ENCODE measurements around the gene FKBP11.

The FKBP11 gene

DNA sequence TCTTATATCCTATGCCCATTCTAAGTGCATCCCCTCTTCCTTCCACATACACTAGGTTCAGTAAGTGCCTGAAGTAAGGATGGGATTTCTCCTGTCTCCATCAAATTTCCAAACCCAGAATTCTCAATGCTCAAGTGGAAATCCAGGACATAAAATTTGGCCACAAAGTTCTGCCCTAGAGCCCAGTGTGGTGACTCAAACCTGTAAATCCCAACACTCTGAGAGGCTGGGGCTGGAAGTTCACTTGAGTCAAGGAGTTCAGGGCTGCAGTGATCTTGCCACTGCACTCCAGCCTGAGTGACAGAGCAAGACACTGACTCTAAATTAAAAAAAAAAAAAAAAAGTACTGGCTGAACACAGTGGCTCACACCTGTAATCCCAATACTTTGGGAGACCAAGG is 36.5 kb upstream of the FKBP11 start:
- no peak overlapping the region for H3K4me3 ChIP-seq (ENCODE audit: low read depth, low read length)
- TF ChIP-seq, protein P1, sequence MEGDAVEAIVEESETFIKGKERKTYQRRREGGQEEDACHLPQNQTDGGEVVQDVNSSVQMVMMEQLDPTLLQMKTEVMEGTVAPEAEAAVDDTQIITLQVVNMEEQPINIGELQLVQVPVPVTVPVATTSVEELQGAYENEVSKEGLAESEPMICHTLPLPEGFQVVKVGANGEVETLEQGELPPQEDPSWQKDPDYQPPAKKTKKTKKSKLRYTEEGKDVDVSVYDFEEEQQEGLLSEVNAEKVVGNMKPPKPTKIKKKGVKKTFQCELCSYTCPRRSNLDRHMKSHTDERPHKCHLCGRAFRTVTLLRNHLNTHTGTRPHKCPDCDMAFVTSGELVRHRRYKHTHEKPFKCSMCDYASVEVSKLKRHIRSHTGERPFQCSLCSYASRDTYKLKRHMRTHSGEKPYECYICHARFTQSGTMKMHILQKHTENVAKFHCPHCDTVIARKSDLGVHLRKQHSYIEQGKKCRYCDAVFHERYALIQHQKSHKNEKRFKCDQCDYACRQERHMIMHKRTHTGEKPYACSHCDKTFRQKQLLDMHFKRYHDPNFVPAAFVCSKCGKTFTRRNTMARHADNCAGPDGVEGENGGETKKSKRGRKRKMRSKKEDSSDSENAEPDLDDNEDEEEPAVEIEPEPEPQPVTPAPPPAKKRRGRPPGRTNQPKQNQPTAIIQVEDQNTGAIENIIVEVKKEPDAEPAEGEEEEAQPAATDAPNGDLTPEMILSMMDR (IDR thresholded peaks at IDR 0.05; ENCODE audit: borderline replicate concordance, insufficient read depth, low read depth, low read length): no peak

DNA sequence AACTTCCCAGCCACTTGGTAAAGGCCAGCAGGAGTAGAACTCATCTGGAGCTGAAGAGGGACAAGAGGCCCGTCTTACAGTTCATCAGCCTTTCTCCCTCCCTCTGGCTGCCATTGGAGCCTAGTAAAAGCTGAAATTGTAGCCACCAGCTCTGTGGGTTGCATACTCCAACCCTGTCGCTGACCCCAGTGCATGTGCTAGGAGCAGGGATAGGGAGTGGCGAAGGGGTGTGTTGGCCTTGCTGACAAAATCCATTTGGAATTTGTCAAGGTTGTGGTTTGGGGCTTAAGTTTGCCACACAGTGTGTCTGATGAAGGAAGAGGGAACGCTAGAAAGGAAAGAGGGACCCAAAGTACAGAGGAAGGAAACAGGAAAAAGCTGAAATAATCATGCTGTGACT is 36.0 kb upstream of the FKBP11 start:
- no peak overlapping the region for H3K4me3 ChIP-seq (ENCODE audit: low read depth, low read length)
- TF ChIP-seq, protein P1 (IDR thresholded peaks at IDR 0.05; ENCODE audit: borderline replicate concordance, insufficient read depth, low read depth, low read length): no peak

DNA sequence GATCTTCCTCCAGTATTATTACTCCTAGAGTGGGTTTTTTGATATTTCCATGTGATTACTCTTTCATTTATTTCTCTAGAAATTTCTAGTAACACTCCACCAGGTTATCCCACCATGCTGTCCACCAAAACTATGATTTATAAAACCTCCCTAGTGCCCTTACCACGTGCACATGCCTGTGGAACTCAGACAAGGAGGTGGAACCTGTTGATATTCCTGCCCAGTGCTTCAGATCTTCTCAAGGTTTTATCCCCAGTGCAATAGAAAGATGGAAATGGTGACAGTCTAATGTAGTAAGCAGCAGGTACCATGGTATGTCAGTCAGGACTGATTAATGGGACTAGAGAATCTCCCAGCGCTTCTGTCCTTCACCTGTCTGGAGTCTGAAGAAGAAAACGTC is 35.5 kb upstream of the FKBP11 start:
- H3K4me3 ChIP-seq (ENCODE audit: low read depth, low read length): no peak overlapping the region
- TF ChIP-seq, protein P1 (IDR thresholded peaks at IDR 0.05; ENCODE audit: borderline replicate concordance, insufficient read depth, low read depth, low read length): no peak

DNA sequence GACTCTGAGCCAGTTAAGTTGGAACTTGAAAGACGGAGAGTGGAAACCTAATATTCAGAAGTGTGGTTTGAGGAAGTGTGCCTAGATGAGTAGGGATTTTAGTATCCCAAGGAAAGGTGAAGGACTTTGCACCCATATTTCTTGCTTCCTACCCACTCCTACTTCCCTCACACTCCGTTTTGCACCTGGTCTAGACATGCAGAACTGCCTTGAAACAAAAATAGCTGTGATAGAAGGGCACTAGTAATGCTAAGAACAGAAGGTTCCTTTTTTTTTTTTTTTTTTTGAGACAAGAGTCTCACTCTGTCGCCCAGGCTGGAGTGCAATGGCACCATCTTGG is 32.7 kb upstream of the FKBP11 start:
- peak overlapping the region; percentile 98 for H3K4me3 ChIP-seq (ENCODE audit: low read depth, low read length)
- TF ChIP-seq, protein P1 (IDR thresholded peaks at IDR 0.05; ENCODE audit: borderline replicate concordance, insufficient read depth, low read depth, low read length): no peak

DNA sequence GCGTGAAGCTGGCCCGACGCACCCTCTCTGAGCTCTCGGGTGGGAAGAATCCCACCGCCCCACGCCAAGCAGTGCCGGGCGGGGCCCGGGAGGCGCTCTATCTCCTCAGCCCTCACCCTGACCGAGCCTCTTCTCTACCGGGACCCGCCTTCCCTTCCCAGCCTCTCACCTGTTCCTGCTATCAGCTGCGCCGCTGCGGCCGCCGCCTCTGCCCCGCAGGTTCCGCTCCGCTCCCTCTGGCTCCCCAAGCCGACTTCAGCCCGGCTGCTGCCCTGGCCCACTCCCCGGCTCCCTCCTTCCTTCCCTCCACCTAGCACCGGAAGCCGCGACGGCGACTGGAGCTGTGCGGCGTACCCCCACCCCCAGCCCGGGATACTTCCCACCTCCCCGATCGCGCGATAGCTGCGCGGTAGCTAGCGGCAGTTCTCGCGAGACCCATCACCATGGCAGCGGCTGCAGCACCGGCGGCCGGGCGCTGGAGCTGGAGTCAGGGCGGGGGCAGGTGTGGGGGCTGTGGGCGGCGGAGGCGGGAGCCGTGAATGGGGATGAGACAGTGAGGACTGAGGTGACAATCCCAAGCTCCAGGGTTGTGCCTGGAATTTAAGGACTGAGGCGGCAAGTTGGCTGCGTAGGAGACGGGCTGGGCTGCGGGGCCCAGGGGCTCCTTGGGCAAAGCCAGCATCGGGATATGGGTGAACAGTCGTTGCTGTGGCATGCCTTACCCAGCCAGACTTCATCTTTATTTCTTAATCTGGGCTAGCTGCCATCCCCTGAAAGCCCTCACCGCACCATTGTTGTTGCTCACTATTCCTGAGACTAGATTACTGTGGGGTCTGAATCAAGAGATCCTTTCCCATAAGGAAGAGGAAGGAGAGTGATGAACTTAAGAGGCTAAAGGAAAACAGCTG is 32.1 kb upstream of the FKBP11 start, which contains the start of gene ARF3:
TSS of gene ARF3 (minus strand) at position 347 of the 908 bp plus-strand sequence. CDS start 16,392 bp downstream, outside the sequence.
- H3K4me3 ChIP-seq (ENCODE audit: low read depth, low read length): peak within 1 kb of the TSS; percentile 98
- TF ChIP-seq, protein P1 (IDR thresholded peaks at IDR 0.05; ENCODE audit: borderline replicate concordance, insufficient read depth, low read depth, low read length): no peak

DNA sequence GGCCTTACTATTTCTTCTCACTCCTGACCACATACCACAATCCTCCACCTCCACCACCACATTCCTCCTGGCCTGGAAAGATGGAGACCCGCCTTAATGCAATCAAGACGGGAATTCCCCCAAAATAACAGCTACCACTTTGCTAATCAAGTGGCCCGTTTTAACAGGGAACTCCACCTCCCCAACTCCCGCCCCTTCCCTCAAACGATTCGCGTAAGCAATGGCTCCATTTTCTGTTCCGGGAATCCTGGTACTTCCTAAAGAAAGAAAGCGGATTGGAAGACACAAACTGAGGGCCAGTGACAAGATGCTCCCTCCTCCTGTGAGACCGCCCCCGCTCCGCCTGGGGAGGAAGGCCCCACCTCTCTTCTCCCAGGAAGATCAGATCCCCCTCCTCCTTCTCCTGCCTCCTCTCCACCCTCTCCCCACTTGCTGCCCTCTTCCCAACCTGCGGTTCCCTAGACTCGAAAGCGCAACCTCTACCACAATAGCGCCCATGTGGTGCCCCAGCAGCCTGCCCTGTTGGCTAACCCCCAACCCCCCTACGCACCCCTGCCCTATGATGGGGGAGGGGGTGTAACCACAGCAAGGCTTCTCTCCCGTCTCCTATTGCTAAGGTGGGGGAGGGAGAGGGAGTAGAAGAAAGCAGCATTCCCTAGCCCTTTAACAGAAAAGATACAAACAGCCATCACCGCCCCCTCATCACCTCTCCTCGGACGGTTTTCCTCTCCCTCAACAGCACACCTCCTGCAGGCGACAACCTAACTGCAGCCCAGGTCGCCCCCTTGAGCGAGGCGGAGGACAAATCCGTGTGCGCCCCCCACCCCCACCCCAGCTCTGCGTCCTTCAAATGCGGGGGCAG is 31.2 kb upstream of the FKBP11 start:
- TF ChIP-seq, protein P1 (IDR thresholded peaks at IDR 0.05; ENCODE audit: borderline replicate concordance, insufficient read depth, low read depth, low read length): peak; percentile 12; the same call in 1 of the 2 replicates

More for the DNA sequence above, 31.2 kb upstream of the FKBP11 start:
- peak overlapping the region; percentile 98 for H3K4me3 ChIP-seq (ENCODE audit: low read depth, low read length)
